Activated naive CD4-positive, alpha-beta T cell treated with anti-CD3 and anti-CD28 coated beads, Interleukin-2, amount 50 U/mL, for 72 hours (primary cell): Measurements from ENCODE around the gene ITGB5. TPM values are rescaled to one million over a fixed set of nuclear protein-coding genes. Genes with fewer than 3 reads are reported as not detected.
"Not testable (repeated sequence)": the region's sequence is repeated elsewhere in the genome, so short reads cannot be mapped to it uniquely, and the experiment has no call there.

Experiments
- ATAC-seq, 2 donors: fragments of 150-1000 bp; cut with Tn5 transposase; 2 replicates each; pipeline ENCODE4 v1.10.0; 2021; ENCODE audit warnings: mild to moderate bottlenecking in 2 of 2, moderate library complexity in 2 of 2
- DNase-seq, 2 donors: peaks; one replicate each; pipeline ENCODE4 v3.0.0; 2021 to 2022; ENCODE audit warnings: low spot score in 2 of 2
- H3K27ac Mint-ChIP-seq, 2 donors: one replicate each; pipeline ENCODE4 v1.8.0; 2022; ENCODE audit warnings: mild to moderate bottlenecking in 2 of 2, mixed read lengths in 2 of 2
- H3K36me3 Mint-ChIP-seq, 2 donors: one replicate each; pipeline ENCODE4 v1.8.0; 2022; ENCODE audit warnings: mixed read lengths in 2 of 2
- H3K9me3 Mint-ChIP-seq, 2 donors: one replicate each; pipeline ENCODE4 v1.8.0; 2022; ENCODE audit warnings: mixed read lengths in 2 of 2
- total RNA-seq, 2 donors: library from RNA; stranded (reverse); gene quantifications; one replicate each; pipeline ENCODE4 v1.2.3, GENCODE V29; 2022

The ITGB5 gene
- total RNA-seq, 2 donors from 2014 or later, result 0.37 to 1.5 TPM

DNA sequence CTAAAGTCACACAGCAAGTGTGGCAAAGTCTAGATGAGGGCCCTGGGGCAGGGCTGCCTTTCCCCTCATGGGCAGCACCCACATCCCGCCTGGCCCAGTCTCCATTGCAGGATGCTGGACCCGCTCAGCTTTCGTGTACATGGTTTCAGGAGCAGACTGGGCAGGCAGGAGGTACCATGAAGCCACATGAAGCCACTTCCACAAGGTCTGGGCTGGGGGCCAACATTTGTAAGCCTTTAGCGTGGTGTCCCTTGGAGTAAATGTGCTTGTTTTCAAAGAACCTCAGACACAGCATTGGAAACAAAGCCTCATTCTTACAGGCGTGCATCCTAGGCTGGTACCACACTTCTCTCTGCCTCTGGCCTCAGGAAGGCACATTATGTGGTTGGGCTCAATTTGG is 122.4 kb downstream of the ITGB5 start:
- Mint-ChIP-seq H3K27ac (peak overlapping the region in 1 of 2 donors; percentile 11), H3K9me3 (no peaks in the 10 kb centered on the region), H3K36me3 (no peaks in the 10 kb centered on the region)
- DNase-seq, result no peak
- ATAC-seq, result no peak

DNA sequence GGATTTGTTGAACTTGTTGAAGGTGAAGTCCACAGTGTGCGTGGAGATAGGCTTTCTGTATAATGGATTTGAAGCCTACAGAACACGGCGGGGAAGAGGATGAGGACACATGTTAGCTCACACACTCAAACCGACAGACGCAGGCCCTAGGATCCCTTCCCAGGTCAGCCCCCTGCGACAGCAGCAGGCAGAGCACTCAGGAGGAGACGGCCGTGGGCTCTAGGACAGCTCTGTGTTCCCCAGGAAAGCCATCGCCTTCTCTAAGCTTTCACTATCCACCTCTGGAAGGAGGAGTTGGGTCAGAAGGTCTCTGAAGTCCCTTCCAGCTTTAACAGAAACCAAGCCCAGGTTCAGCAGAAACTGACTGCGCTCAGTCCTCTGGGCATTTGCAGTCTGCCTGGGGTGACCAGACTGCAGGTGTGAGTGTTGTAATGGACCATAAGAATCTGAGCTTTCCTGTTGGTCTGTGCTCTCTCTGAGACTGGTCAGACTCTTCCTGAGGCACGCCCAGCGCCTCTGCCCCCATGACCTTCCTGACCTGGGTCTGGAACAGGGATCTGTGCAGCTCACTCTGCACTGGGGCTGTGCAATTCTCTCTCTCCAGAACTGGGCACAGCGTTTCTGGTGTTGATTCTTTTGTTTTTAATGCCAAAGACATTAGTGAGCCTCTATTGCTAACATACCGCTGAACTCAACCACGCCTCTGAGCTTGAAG is 123.4 kb downstream of the ITGB5 start:
- no peak for ATAC-seq
- Mint-ChIP-seq H3K9me3 (no peaks in the 10 kb centered on the region), H3K27ac (peak overlapping the region; percentile 11 to 12), H3K36me3 (no peaks in the 10 kb centered on the region)
- no peak for DNase-seq

DNA sequence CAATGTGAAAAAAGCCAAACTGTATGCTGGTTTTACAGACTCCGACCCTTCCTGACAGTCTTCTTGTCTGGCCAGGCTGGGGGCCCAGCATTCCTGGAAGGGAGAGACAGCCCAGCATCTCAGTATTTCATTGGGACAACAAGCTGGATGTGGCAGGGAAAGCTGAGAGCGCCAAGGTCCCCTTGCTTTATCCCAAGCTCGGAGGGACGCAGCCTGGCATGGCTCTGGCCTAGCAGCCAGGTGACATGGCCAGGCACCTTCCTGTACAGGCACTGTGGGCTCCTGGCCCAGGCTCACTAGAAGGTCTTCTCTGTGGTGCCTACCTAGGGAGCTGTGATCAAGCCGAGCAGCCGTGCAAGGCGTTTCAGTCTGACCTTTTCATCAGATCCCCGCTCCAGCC is 124.0 kb downstream of the ITGB5 start:
- H3K9me3 Mint-ChIP-seq, result no peaks in the 10 kb centered on the region

DNA sequence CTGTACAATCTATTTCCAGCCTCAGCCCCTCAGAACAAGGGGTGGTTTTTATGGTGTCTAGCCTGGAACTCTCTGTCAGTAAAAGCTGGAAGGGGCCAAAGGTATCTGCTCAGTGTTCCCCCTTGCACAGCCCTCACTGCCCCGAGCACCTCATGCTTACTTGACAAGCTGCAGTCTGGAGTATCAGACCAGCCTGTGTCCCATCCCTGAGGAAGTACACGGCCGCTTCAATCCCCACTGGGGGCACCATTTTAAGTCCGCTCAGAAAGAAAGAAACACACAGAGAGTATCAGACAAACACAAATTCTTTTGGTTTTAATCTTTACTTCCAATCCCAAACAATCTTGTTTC is 124.5 kb downstream of the ITGB5 start:
- ATAC-seq (no peak), DNase-seq (no peak)
- Mint-ChIP-seq H3K36me3 (no peaks in the 10 kb centered on the region), H3K9me3 (no peaks in the 10 kb centered on the region), H3K27ac (no peak overlapping the region)

More for the DNA sequence above, 124.0 kb downstream of the ITGB5 start:
- Mint-ChIP-seq H3K27ac (no peak overlapping the region), H3K36me3 (no peaks in the 10 kb centered on the region)
- ATAC-seq (no peak), DNase-seq (no peak)

DNA sequence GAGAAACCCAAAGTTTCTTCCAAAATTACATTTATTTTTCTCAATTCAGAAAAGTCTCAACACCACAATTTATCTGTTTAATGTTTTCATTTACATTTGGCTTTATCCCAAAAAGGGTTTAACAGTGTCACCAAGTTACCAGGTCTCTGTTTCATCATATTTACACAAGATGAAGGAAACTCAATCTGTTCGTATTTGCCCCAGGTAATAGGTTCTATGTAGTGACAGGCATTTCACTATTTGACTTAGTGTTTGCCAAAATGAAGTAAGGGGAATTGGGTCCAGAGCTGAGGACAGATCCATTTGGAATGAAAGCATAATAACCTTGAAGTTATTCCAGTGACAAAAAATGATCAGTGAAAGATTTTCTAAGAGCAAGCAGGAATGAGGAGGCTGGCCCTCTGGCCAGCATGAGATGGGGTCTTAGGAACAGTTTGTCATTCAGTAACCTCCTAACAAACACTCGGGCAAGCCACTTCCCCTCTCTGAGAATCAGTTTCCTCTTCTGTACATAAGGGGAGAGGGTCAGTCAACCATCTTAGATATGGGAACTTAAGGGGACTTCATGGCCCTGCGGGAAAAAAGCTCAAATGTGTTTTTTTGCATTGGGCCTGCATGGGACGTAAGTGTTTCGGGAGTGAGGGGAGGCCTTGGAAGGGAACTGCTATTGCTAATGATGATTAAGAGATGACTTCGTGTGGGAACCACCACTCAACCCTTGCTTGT is 125.1 kb downstream of the ITGB5 start:
- H3K9me3 Mint-ChIP-seq, result no peaks in the 10 kb centered on the region
- H3K36me3 Mint-ChIP-seq, result no peaks in the 10 kb centered on the region
- ATAC-seq (no peak), DNase-seq (no peak)
- H3K27ac Mint-ChIP-seq, result no peak overlapping the region

DNA sequence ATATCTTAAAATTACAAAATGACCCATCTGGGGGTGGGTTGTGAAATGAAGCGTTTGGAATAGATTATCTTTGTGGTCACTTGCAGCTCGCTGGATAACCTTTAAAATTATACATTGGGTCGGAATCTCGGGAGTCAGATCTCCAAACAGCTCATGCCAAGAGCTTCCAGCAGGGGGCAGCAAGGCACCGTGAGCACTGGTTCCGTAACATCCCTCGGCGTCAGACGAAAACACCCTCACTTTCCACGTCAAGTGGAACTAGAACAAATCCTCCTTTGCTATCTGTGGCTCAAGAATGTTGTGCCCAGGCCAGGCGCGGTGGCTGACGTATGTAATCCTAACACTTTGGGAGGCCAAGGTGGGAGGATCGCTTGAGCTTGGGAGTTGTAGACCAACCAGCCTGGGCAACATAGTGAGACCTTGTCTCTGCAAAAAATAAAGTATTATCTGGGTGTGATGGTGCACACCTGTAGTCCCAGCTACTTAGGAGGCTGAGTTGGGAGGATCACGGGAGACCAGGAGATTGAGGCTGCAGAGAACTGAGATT is 125.8 kb downstream of the ITGB5 start:
- H3K27ac Mint-ChIP-seq, result peak overlapping the region in 1 of 2 donors; percentile 40
- peak; percentile 69 to 71 for ATAC-seq

DNA sequence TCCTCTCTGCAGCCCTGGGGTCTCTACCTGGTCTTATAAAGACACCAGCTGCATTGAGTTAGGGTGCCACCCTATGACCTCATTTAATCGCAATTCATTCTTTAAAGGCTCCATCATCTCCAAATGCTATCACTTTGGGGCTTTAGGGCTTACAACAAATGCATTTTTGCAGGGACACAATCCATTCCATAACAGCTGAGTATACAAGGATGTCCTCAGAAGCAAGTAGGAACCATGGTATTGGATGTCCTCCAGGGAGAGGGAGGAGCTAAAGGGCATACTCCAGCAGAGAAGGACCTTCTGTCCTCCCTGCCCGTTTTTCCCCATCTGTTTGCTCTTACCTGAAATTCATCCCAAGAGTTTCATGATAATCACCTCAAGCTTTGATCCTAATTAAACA is 126.6 kb downstream of the ITGB5 start:
- DNase-seq, result no peak
- Mint-ChIP-seq H3K36me3 (no peaks in the 10 kb centered on the region), H3K9me3 (no peaks in the 10 kb centered on the region), H3K27ac (no peak overlapping the region)
- ATAC-seq, result no peak

More for the DNA sequence above, 125.8 kb downstream of the ITGB5 start:
- Mint-ChIP-seq H3K9me3 (no peaks in the 10 kb centered on the region), H3K36me3 (no peaks in the 10 kb centered on the region)
- DNase-seq, result peak; percentile 64 to 83

DNA sequence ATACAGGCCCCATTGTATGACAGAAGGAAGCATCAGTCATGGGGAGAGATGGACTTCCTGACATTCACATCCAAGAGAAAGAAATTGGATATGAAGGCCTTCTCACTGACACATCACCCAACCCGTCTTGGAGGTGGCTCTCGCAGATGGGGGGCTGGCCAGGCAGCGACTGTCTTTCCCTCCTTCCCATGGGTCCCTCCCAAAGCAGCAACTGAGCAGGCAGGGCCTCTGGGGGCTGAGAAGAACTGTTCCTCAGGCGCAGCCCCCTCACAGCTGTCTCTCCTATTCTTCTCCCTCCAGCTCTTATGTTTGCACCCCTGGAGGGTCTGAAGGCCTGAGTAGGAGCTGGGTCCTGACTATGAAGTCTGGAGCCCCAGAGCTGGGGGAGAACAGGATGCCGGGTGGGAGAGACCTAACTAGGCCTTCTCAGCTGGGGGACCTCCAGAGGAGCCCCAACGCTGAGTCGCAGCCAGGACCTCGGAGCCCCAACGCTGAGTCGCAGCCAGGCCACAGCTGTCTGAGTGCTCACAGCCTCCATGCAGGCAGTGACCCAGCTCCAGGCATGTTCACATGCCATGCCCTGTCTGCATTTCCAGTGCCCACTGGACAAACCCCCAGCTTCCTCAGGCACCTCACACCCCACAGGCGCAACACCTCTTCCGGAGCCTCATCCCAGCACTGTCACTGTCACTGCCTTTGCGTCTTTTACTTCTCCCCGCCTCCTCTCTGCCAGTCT is 127.3 kb downstream of the ITGB5 start:
- DNase-seq, result no peak
- no peak for ATAC-seq
- H3K36me3 Mint-ChIP-seq, result no peaks in the 10 kb centered on the region
- H3K27ac Mint-ChIP-seq, result no peak overlapping the region
- no peaks in the 10 kb centered on the region for H3K9me3 Mint-ChIP-seq

DNA sequence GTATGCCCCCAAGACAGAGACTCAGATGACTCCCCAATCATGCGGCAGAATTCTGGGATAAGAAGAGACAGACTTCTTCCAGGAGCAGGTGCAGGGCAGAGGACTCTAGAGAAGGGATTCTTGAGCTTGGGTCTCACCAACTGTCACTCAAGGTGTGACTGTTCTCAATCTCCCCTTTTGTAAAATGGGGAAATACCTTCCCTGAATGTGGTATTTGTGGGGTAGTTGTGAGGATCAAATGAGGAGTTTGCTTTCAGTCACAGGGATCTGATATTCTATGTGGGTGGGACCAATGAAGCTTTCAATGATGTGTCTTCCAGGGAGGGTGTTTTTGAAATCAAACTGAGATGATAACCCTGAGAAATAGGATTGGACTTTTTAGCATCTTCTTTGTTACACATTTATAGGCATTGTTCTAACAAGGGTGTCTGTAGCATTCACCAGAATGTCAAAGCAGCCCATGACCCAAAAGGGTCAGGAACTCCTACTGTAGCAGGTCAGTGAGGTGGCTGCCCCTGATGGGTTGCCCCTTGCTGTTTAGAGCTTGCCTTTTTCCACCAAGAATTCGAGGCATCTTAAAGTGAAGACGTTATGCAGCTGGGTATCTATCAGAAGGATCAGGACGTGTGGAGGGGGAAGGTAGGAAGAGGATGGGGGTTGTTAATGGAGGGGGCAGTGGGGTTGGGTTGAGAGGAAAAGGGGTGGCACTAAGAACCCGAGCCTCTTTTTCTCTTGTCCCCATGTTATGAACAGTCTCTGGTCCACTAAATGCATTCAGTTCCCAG is 128.1 kb downstream of the ITGB5 start:
- no peaks in the 10 kb centered on the region for H3K9me3 Mint-ChIP-seq
- DNase-seq (no peak), ATAC-seq (peak in 1 of 2 donors; percentile 81)
- no peaks in the 10 kb centered on the region for H3K36me3 Mint-ChIP-seq
- H3K27ac Mint-ChIP-seq, result no peak overlapping the region

DNA sequence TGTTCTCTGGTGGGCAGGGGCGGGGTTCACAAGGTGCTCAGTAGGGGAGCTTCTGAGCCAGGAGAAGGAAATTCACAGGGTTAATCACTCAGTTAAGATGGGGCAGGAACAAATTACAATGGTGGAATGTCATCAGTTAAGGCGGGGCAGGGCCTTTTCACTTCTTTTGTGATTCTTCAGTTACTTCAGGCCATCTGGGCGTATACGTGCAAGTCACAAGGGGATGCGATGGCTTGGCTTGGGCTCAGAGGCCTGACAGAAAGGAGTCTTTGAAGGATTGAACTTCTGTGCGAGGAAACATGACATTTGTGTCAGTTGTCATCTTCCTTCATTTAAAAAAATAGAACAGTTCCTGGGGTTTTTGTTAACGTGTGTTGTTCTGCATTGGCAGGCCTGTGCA is 129.2 kb downstream of the ITGB5 start:
- not testable (repeated sequence) for DNase-seq, H3K9me3 Mint-ChIP-seq, H3K36me3 Mint-ChIP-seq, ATAC-seq, H3K27ac Mint-ChIP-seq

DNA sequence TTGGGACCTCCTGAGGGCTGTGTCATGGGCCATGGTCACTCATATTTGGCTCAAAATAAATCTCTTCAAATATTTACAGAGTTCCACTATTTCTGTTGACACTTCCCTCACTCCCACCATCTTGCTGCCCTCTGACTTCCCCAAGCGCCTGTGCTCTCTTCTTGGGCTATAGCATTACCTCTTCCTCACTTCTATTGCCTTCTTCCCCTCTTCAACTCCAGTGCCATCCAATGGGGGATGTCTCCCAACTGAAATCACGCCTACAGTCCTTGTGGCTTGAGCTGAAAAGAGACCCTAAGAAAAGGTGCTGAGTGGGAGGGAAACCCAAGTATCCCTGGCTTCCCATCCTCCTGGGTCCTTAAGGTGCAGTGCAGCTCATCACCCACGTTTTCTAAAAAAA is 135.1 kb downstream of the ITGB5 start:
- ATAC-seq, result no peak
- no peaks in the 10 kb centered on the region for H3K36me3 Mint-ChIP-seq
- H3K9me3 Mint-ChIP-seq, result no peaks in the 10 kb centered on the region
- no peak overlapping the region for H3K27ac Mint-ChIP-seq
- no peak for DNase-seq

DNA sequence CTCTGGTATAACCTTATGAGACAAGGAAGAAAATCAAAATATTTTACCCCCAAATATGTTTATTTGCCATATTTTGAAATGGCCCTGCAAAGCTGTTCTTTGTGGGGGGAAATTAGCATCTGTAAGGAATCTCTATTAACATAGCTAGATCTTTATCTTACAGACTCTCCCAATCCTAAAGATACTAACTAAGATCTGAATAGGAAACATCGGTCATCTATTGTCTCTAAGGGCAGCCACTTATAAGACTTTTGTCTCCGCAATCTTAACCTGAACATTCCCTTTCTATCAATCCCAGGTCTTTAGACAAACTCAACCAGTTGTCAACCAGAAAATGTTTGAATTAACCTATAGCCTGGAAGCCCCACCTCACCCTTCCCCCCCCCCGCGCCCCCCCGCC is 135.7 kb downstream of the ITGB5 start:
- no peaks in the 10 kb centered on the region for H3K9me3 Mint-ChIP-seq
- DNase-seq (no peak), ATAC-seq (no peak)
- H3K27ac Mint-ChIP-seq, result no peak overlapping the region
- H3K36me3 Mint-ChIP-seq, result no peaks in the 10 kb centered on the region

DNA sequence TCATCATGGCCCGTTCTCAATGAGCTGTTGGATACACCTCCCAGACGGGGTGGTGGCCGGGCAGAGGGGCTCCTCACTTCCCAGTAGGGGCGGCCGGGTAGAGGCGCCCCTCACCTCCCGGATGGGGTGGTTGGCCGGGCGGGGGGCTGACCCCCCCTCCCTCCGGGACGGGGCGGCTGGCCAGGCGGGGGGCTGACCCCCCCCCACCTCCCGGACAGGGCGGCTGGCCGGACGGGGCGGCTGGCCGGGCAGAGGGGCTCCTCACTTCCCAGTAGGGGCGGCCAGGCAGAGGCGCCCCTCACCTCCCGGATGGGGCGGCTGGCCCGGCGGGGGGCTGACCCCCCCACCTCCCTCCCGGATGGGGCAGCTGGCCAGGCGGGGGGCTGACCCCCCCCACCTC is 137.3 kb downstream of the ITGB5 start:
- not testable (repeated sequence) for H3K27ac Mint-ChIP-seq, H3K36me3 Mint-ChIP-seq, H3K9me3 Mint-ChIP-seq, DNase-seq, ATAC-seq

DNA sequence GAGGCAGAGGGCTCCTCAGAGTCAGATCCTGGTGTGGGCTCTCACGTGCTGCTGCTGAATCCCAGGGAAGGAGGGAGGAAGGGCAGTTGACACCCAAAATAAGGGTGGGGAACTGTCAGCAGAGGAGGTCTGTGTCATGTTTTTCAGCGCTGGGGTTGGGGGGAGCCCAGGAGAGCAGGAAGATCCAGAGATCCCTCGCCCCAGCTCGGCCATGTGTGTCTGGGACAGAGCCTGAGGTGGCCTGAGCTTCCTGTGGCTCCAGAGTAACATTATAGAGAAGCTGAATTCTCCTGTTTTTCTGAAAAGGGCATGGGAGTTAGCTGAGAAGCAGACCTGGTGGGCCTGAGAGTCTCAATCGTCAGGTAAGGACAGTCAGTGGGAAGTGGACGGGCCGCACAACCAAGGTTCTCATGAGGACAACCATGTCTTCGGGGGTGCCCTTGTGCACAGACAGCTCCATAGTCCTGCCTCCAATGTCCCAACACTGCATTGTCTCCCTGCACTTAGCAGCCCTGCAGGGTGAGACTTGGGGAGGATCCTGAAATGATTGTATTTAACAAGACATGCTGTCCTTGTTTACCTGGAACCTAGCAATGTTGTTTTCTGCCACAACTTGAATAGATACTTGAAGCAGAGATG is 138.5 kb downstream of the ITGB5 start:
- Mint-ChIP-seq H3K9me3 (no peaks in the 10 kb centered on the region), H3K27ac (no peak overlapping the region), H3K36me3 (peaks cover 0 to 4% of the 10 kb centered on the region in 2 donors)
- DNase-seq, result no peak
- no peak for ATAC-seq

DNA sequence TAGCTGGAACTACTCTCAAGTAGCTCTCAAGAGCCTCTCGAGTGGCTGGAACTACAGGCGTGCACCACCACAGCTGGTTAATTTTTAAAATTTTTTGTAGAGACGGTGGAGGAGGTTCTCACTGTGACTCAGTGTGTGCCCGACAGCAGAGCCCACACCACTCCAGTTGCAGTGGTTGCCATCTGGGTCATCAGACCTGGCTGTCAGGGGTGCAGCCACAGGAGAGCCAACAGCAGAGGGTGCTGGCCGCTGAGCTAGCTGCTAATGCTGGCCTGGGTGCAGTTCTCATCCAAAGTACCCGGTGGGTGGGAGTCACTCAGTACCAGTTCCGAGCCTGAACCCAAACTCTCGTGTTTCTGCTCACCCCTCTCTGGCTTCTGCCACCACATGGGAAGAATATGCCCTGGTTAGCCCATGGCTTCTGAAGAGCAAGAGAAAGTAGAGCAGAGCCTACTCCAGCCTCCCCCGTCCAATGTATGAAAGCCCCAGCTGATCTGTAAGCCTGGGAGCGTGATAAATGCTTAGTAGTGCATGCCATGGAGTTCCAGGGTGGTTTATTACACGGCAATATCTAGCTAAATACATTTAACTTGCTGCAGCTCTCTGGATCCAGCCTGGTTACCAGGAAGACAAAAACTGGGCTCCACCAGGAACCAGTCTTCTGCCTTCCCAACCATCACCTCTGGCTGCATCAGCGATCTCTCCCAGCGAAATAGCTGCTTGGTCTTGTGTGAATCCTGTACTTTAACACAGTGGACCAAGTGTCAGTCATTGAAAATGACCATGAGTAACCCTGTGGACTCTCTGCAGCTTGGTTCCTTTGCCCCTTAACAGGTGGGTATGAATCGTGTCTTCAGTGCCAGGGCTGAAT is 139.8 kb downstream of the ITGB5 start:
- DNase-seq, result no peak
- peaks cover 0 to 5% of the 10 kb centered on the region in 2 donors for H3K36me3 Mint-ChIP-seq
- no peak for ATAC-seq
- no peaks in the 10 kb centered on the region for H3K9me3 Mint-ChIP-seq
- H3K27ac Mint-ChIP-seq, result no peak overlapping the region
